Central memory CD8-positive, alpha-beta T cell (primary cell): ENCODE data around the gene PFKFB4.

Source experiments
- ATAC-seq: fragments of 150-1000 bp; cut with Tn5 transposase; replicated peaks from 2 replicates; pipeline ENCODE4 v1.10.0; 2022; ENCODE audit warnings: mild to moderate bottlenecking, moderate FRiP score, moderate number of reproducible peaks; ENCODE audit not compliant: poor library complexity, severe bottlenecking; ENCODE audit errors: extremely low read depth
- DNase-seq, 2 donors: peaks; one replicate each; pipeline ENCODE4 v3.0.0; 2021; ENCODE audit warnings: low spot score in 2 of 2
- H3K27ac Mint-ChIP-seq: one replicate; pipeline ENCODE4 v1.8.0; 2022; ENCODE audit warnings: low read depth, mild to moderate bottlenecking, moderate library complexity, mixed read lengths
- H3K27me3 Mint-ChIP-seq: one replicate; pipeline ENCODE4 v1.8.0; 2022; ENCODE audit warnings: mixed read lengths
- H3K36me3 Mint-ChIP-seq: one replicate; pipeline ENCODE4 v1.8.0; 2022; ENCODE audit warnings: mild to moderate bottlenecking, moderate library complexity, mixed read lengths; ENCODE audit not compliant: insufficient read depth
- H3K4me1 Mint-ChIP-seq: one replicate; pipeline ENCODE4 v1.8.0; 2022; ENCODE audit warnings: mixed read lengths
- H3K4me3 Mint-ChIP-seq: one replicate; pipeline ENCODE4 v1.8.0; 2022; ENCODE audit warnings: mild to moderate bottlenecking, moderate library complexity, mixed read lengths
- H3K9me3 Mint-ChIP-seq: one replicate; pipeline ENCODE4 v1.8.0; 2022; ENCODE audit warnings: mixed read lengths

The PFKFB4 gene

GRCh38 chr3:48594417-48595049, 37.9 kb upstream of the PFKFB4 start:
- H3K9me3 Mint-ChIP-seq = no peaks in the 10 kb centered on the region
- peak overlapping the region; percentile 52 for H3K4me3 Mint-ChIP-seq
- H3K36me3 Mint-ChIP-seq = peaks cover 10% of the 10 kb centered on the region
- ATAC-seq = no peak
- H3K27me3 Mint-ChIP-seq = peaks cover 45% of the 10 kb centered on the region
- H3K4me1 Mint-ChIP-seq = peaks cover 4% of the 10 kb centered on the region
- no peak for DNase-seq
- no peak overlapping the region for H3K27ac Mint-ChIP-seq

GRCh38 chr3:48593337-48593736, 36.7 kb upstream of the PFKFB4 start:
- peaks cover 6% of the 10 kb centered on the region for H3K36me3 Mint-ChIP-seq
- no peak for ATAC-seq
- peaks cover 4% of the 10 kb centered on the region for H3K4me1 Mint-ChIP-seq
- H3K4me3 Mint-ChIP-seq = no peak overlapping the region
- peaks cover 57% of the 10 kb centered on the region for H3K27me3 Mint-ChIP-seq
- no peaks in the 10 kb centered on the region for H3K9me3 Mint-ChIP-seq
- DNase-seq = no peak
- no peak overlapping the region for H3K27ac Mint-ChIP-seq

GRCh38 chr3:48592519-48593087, 36.0 kb upstream of the PFKFB4 start:
- Mint-ChIP-seq H3K4me3 (no peak overlapping the region), H3K9me3 (no peaks in the 10 kb centered on the region), H3K27me3 (peaks cover 64% of the 10 kb centered on the region), H3K27ac (no peak overlapping the region), H3K4me1 (peaks cover 4% of the 10 kb centered on the region), H3K36me3 (peaks cover 5% of the 10 kb centered on the region)
- ATAC-seq (no peak), DNase-seq (no peak)

- no peak overlapping the region for H3K27ac Mint-ChIP-seq
- no peaks in the 10 kb centered on the region for H3K9me3 Mint-ChIP-seq
- no peak for DNase-seq
- H3K4me1 Mint-ChIP-seq = peaks cover 4% of the 10 kb centered on the region
- no peak for ATAC-seq
- peaks cover 70% of the 10 kb centered on the region for H3K27me3 Mint-ChIP-seq
- no peak overlapping the region for H3K4me3 Mint-ChIP-seq
- peaks cover 4% of the 10 kb centered on the region for H3K36me3 Mint-ChIP-seq
Observed at GRCh38 chr3:48591886-48592518, 35.4 kb upstream of the PFKFB4 start.

- H3K9me3 Mint-ChIP-seq = no peaks in the 10 kb centered on the region
- DNase-seq (no peak), ATAC-seq (no peak)
- no peak overlapping the region for H3K27ac Mint-ChIP-seq
- H3K4me1 Mint-ChIP-seq = peaks cover 4% of the 10 kb centered on the region
- peaks cover 76% of the 10 kb centered on the region for H3K27me3 Mint-ChIP-seq
- no peaks in the 10 kb centered on the region for H3K36me3 Mint-ChIP-seq
- H3K4me3 Mint-ChIP-seq = no peak overlapping the region
Observed at GRCh38 chr3:48591436-48591835, 34.8 kb upstream of the PFKFB4 start.

GRCh38 chr3:48588230-48588629, 31.6 kb upstream of the PFKFB4 start:
- Mint-ChIP-seq H3K4me3 (no peak overlapping the region), H3K9me3 (no peaks in the 10 kb centered on the region), H3K27ac (no peak overlapping the region), H3K36me3 (no peaks in the 10 kb centered on the region), H3K4me1 (no peaks in the 10 kb centered on the region), H3K27me3 (peaks cover 64% of the 10 kb centered on the region)
- no peak for DNase-seq
- ATAC-seq = no peak

GRCh38 chr3:48587686-48588085, 31.1 kb upstream of the PFKFB4 start:
- no peaks in the 10 kb centered on the region for H3K4me1 Mint-ChIP-seq
- H3K4me3 Mint-ChIP-seq = no peak overlapping the region
- H3K9me3 Mint-ChIP-seq = no peaks in the 10 kb centered on the region
- no peak overlapping the region for H3K27ac Mint-ChIP-seq
- no peaks in the 10 kb centered on the region for H3K36me3 Mint-ChIP-seq
- ATAC-seq (no peak), DNase-seq (no peak)
- peaks cover 59% of the 10 kb centered on the region for H3K27me3 Mint-ChIP-seq

GRCh38 chr3:48585411-48585810, 28.8 kb upstream of the PFKFB4 start:
- H3K4me1 Mint-ChIP-seq = no peaks in the 10 kb centered on the region
- peaks cover 1% of the 10 kb centered on the region for H3K36me3 Mint-ChIP-seq
- H3K4me3 Mint-ChIP-seq = no peak overlapping the region
- DNase-seq (no peak), ATAC-seq (no peak)
- H3K9me3 Mint-ChIP-seq = no peaks in the 10 kb centered on the region
- H3K27ac Mint-ChIP-seq = no peak overlapping the region
- peaks cover 52% of the 10 kb centered on the region for H3K27me3 Mint-ChIP-seq

- Mint-ChIP-seq H3K4me1 (no peaks in the 10 kb centered on the region), H3K4me3 (no peak overlapping the region), H3K9me3 (no peaks in the 10 kb centered on the region), H3K36me3 (peaks cover 1% of the 10 kb centered on the region), H3K27ac (peak overlapping the region; percentile 70), H3K27me3 (peaks cover 49% of the 10 kb centered on the region)
- ATAC-seq (no peak), DNase-seq (no peak)
Observed at GRCh38 chr3:48584836-48585235, 28.2 kb upstream of the PFKFB4 start.

GRCh38 chr3:48581621-48582481, 25.2 kb upstream of the PFKFB4 start:
- ATAC-seq (no peak), DNase-seq (no peak)
- Mint-ChIP-seq H3K4me3 (no peak overlapping the region), H3K27ac (no peak overlapping the region), H3K36me3 (peaks cover 1% of the 10 kb centered on the region), H3K27me3 (peaks cover 19% of the 10 kb centered on the region), H3K4me1 (no peaks in the 10 kb centered on the region), H3K9me3 (no peaks in the 10 kb centered on the region)

GRCh38 chr3:48576647-48577046, 20.0 kb upstream of the PFKFB4 start:
- Mint-ChIP-seq H3K9me3 (no peaks in the 10 kb centered on the region), H3K4me1 (no peaks in the 10 kb centered on the region), H3K36me3 (peaks cover 1% of the 10 kb centered on the region), H3K27ac (no peak overlapping the region), H3K27me3 (peaks cover 11% of the 10 kb centered on the region), H3K4me3 (no peak overlapping the region)
- no peak for DNase-seq
- no peak for ATAC-seq

- Mint-ChIP-seq H3K4me1 (no peaks in the 10 kb centered on the region), H3K27me3 (peaks cover 3% of the 10 kb centered on the region), H3K9me3 (no peaks in the 10 kb centered on the region), H3K36me3 (no peaks in the 10 kb centered on the region), H3K27ac (no peak overlapping the region), H3K4me3 (no peak overlapping the region)
- ATAC-seq (no peak), DNase-seq (no peak)
Observed at GRCh38 chr3:48575366-48575765, 18.8 kb upstream of the PFKFB4 start.
